GM10266 (cell line): ENCODE results near the gene FLNC.

Experiments used
- DNase-seq: peaks from one replicate; pipeline ENCODE4 v3.0.0; 2012; ENCODE audit errors: extremely low spot score
- TF ChIP-seq, protein P1 (sequence below): IDR thresholded peaks from 2 replicates; pipeline ENCODE4 v1.5.1; 2012; ENCODE audit warnings: mild to moderate bottlenecking, low read depth; ENCODE audit not compliant: control insufficient read depth, insufficient read depth; ENCODE audit errors: missing control alignments

Gene FLNC

DNA sequence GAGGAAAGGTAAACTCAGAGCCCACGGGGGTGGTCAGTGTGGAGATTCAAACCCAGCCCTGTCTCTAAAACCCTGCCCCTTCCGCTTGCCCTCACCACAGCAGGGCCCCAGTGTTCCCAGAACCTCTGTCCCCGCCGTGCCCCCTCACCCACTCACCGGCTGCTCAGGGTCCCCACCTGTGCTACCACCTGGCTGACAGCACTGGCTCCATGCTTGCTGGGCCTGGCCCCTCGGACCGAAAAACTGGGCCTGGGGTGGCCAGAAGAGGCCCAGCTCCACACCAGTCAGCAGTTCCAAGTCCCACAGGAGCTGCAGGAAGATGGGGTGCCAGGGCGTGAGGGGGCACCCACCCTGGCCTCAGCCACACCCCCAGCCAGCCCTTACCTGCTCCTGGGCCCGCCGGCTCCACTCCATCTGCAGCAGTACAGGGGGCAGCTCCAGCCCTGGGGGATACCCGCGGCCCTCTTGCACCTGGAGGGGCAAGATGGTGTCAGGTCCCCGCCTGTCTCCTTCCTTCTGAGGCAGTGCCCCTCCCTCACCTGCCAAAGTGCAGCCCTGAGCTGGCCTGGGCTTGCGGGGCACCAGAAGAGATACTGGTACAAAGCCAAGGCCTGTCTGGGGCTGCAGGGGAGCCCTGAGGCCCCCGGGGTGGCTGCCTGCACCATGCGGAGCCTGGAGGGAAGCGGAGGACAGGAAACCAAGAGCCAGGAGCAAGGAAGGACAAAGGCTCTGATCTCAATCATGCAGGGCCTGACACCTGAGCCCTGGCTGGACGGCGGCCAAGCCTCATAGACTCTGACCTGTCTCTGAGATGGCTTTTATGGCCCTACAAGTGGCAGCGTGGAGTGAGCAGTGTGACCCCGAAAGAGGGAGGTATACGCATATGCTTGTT is 44.2 kb downstream of the FLNC start:
- TF ChIP-seq, protein P1, sequence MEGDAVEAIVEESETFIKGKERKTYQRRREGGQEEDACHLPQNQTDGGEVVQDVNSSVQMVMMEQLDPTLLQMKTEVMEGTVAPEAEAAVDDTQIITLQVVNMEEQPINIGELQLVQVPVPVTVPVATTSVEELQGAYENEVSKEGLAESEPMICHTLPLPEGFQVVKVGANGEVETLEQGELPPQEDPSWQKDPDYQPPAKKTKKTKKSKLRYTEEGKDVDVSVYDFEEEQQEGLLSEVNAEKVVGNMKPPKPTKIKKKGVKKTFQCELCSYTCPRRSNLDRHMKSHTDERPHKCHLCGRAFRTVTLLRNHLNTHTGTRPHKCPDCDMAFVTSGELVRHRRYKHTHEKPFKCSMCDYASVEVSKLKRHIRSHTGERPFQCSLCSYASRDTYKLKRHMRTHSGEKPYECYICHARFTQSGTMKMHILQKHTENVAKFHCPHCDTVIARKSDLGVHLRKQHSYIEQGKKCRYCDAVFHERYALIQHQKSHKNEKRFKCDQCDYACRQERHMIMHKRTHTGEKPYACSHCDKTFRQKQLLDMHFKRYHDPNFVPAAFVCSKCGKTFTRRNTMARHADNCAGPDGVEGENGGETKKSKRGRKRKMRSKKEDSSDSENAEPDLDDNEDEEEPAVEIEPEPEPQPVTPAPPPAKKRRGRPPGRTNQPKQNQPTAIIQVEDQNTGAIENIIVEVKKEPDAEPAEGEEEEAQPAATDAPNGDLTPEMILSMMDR: no peak
- no peak for DNase-seq

DNA sequence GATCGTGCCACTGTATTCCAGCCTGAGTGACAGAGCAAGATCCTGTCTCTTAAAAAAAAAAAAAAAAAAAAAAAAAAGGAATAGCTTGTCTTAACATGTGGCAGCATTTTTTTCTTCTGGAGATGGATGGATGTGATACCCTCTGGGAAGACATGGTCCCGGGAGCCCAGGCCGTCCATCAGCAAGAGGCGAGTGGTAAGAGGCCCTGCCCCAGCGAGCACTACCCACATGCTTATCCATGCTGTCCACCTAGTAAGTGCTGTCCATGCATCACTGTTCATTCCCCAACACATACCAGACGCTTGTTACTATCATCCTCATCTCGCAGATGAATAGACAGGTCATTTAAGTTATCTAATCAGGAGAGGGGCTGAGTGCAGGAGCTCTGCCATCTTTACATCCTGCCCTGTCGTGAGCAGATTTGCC is 45.3 kb downstream of the FLNC start:
- no peak for DNase-seq
- TF ChIP-seq, protein P1: no peak

DNA sequence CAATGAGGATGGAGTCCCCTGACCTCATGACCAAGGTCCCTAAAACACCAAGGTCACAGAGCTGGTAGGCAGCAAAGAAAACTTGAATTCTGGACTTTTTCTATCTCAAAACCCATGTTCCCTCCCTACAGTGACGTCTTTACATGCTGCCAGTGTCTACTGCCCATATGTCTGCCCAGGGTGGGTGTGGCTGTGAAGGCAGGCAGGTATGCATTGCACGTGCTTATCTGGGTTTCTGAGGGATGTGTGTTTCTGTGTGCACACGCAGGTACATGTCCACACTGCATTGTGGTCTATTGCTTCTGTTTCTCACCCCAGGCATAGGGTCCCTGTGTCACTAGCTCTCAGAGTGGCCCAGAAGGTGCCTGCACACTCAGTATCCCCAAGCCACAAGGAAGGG is 45.9 kb downstream of the FLNC start:
- no peak for DNase-seq
- TF ChIP-seq, protein P1: no peak

DNA sequence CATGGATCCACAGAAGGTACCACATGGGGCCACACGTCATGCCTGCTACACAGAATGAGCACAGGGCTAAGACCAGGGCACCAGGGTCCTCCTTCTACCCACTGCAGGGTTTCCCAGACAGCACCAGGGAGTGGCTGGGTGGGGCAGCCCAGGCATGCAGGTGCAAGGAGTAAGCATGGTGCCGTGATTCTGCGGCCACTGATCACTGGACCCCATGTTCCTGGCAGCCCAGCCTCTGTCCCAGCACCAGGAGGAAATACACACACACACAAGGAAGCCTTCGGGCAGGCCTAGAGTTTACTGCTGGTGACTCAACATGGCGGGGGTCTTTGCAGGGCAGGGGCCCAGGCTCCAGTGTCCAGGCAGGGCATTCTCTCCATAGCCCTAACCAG is 46.4 kb downstream of the FLNC start:
- TF ChIP-seq, protein P1: no peak
- DNase-seq: no peak

DNA sequence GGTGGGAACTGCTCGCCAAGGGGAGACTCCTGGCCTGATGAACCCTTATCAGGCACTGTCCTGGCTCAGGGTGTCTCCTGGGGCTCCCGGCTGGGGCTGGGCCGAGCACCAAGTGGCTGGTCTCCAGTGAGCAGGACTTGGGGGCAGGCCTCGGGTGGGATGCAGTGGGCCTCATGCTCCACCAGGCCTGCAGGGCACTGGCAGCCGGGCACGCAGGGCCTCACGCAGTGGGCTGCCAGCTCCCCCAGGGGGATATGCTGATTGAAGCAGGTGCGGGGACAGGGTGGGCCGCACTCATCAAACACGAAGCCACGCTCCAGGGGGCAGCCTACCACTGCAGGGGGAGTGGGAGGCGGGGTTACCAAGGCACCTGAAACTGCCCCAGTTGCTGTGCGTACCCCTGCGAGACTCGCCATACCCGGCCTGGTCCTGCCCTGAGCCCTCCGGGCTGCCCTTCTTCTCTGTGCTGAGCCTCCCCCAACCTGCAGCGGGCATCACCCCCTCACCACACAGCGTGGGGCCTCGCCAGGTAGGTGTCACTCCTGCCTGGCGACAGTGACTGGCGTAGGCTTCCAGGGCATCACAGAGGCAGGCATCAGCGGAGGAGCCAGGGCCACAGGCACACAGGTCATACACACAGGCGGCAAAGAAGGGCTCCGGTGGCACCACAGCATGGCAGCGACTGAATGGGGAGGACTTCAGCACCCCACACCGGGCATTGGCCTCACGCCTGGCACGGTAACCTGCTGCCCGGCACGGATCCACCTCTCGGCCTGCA is 47.0 kb downstream of the FLNC start:
- TF ChIP-seq, protein P1: no peak
- DNase-seq: no peak

DNA sequence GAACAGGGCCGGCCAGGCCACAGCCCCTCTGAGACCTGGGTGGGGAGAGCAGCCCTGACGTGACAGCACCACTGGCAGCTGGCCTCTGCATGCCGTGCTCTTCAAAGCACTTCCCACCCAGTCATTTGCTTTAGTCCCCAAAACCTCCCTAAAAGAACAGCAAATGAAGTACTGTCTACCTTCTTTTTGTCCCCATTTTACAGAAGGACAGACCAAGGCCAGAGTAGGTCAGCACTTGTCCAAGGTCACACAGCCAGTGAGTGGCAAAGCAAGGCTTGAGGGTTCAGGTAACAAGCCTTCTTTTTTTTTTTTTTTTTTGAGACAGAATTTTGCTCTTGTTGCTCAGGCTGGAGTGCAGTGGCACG is 47.5 kb downstream of the FLNC start:
- no peak for DNase-seq
- TF ChIP-seq, protein P1: no peak
